ENCODE data around the gene PTPRN2.
"Not testable (repeated sequence)": the region's sequence is repeated elsewhere in the genome, so short reads cannot be mapped to it uniquely, and the experiment has no call there.

Gene PTPRN2

GRCh38 chr7:158409816-158410330 is 177.8 kb downstream of the PTPRN2 start:
- TF ChIP-seq CTCF (IDR thresholded peaks at IDR 0.05; ENCODE audit: extremely low read depth, insufficient read depth, missing control alignments), result no peak
- no peak for DNase-seq (ENCODE audit: low spot score)
- in situ Hi-C loops (cut with MboI; ENCODE audit: low pct_unique_long_range_greater_than_20kb, low sequenced_read_pairs, unreplicated experiment), result no loop called here

GRCh38 chr7:158409120-158409519 is 178.5 kb downstream of the PTPRN2 start:
- TF ChIP-seq CTCF (IDR thresholded peaks at IDR 0.05; ENCODE audit: extremely low read depth, insufficient read depth, missing control alignments), result no peak
- no peak for DNase-seq (ENCODE audit: low spot score)
- in situ Hi-C loops (cut with MboI; ENCODE audit: low pct_unique_long_range_greater_than_20kb, low sequenced_read_pairs, unreplicated experiment), result no loop called here

GRCh38 chr7:158408318-158408920 is 179.2 kb downstream of the PTPRN2 start:
- TF ChIP-seq CTCF (IDR thresholded peaks at IDR 0.05; ENCODE audit: extremely low read depth, insufficient read depth, missing control alignments), result no peak
- in situ Hi-C loops (cut with MboI; ENCODE audit: low pct_unique_long_range_greater_than_20kb, low sequenced_read_pairs, unreplicated experiment), result no loop called here
- no peak for DNase-seq (ENCODE audit: low spot score)

- DNase-seq (ENCODE audit: low spot score), result peak; percentile 47
- in situ Hi-C loops (cut with MboI; ENCODE audit: low pct_unique_long_range_greater_than_20kb, low sequenced_read_pairs, unreplicated experiment), result no loop called here
- peak; percentile 34 for TF ChIP-seq CTCF (IDR thresholded peaks at IDR 0.05; ENCODE audit: extremely low read depth, insufficient read depth, missing control alignments)
These were observed 179.9 kb downstream of the PTPRN2 start for GRCh38 chr7:158407581-158408317.

GRCh38 chr7:158406801-158407200 is 180.8 kb downstream of the PTPRN2 start:
- TF ChIP-seq CTCF (IDR thresholded peaks at IDR 0.05; ENCODE audit: extremely low read depth, insufficient read depth, missing control alignments), result no peak
- no peak for DNase-seq (ENCODE audit: low spot score)
- in situ Hi-C loops (cut with MboI; ENCODE audit: low pct_unique_long_range_greater_than_20kb, low sequenced_read_pairs, unreplicated experiment), result no loop called here

GRCh38 chr7:158406364-158406763 is 181.3 kb downstream of the PTPRN2 start:
- in situ Hi-C loops (cut with MboI; ENCODE audit: low pct_unique_long_range_greater_than_20kb, low sequenced_read_pairs, unreplicated experiment), result no loop called here
- no peak for TF ChIP-seq CTCF (IDR thresholded peaks at IDR 0.05; ENCODE audit: extremely low read depth, insufficient read depth, missing control alignments)
- DNase-seq (ENCODE audit: low spot score), result no peak

- in situ Hi-C loops (cut with MboI; ENCODE audit: low pct_unique_long_range_greater_than_20kb, low sequenced_read_pairs, unreplicated experiment); DNase-seq (ENCODE audit: low spot score): not testable (repeated sequence)
These were observed 181.9 kb downstream of the PTPRN2 start for GRCh38 chr7:158405771-158406170.
